NT2/D1 (cell line): ENCODE results near the gene PRKG1.

Source experiments
- DNase-seq: peaks from one replicate; pipeline ENCODE4 v3.0.0-alpha.2; 2011; ENCODE audit warnings: low read depth, low spot score
- H3K27me3 ChIP-seq: 2 replicates; pipeline ENCODE4 v1.6.0; 2011; ENCODE audit warnings: mild to moderate bottlenecking; ENCODE audit not compliant: insufficient read length, insufficient read depth
- H3K36me3 ChIP-seq: 2 replicates; pipeline ENCODE4 v1.6.1; 2011; ENCODE audit warnings: mild to moderate bottlenecking, low read length, mixed read lengths; ENCODE audit not compliant: insufficient read depth, insufficient read length
- H3K4me1 ChIP-seq: 2 replicates; pipeline ENCODE4 v1.5.1; 2011; ENCODE audit not compliant: insufficient read depth, insufficient read length
- H3K4me3 ChIP-seq: 2 replicates; pipeline ENCODE4 v1.5.1; 2011; ENCODE audit warnings: low read depth; ENCODE audit not compliant: insufficient read length
- H3K9ac ChIP-seq: 2 replicates; pipeline ENCODE4 v1.6.0; 2011; ENCODE audit warnings: low read depth; ENCODE audit not compliant: insufficient read length
- H3K9me3 ChIP-seq: 2 replicates; pipeline ENCODE4 v1.5.1; 2011; ENCODE audit warnings: mild to moderate bottlenecking, low read length; ENCODE audit not compliant: insufficient read depth
- SUZ12 ChIP-seq: IDR thresholded peaks from 2 replicates; pipeline ENCODE4 v1.6.1; 2011; ENCODE audit not compliant: insufficient read length, insufficient read depth; ENCODE audit errors: extremely low read depth
- YY1 ChIP-seq: IDR thresholded peaks from 2 replicates; pipeline ENCODE4 v1.6.1; 2011; ENCODE audit not compliant: insufficient read length, insufficient read depth
- ZNF274 ChIP-seq: IDR thresholded peaks from 2 replicates; pipeline ENCODE4 v1.6.1; 2011; ENCODE audit warnings: mild to moderate bottlenecking, low read depth, low read length

PRKG1 gene

GRCh38 chr10:51085204-51085603 is 10.9 kb downstream of the PRKG1 start:
- DNase-seq, result no peak
- Histone ChIP-seq H3K36me3 (no peaks in the 10 kb centered on the region), H3K4me1 (no peaks in the 10 kb centered on the region), H3K27me3 (no peaks in the 10 kb centered on the region), H3K9ac (no peak overlapping the region), H3K4me3 (no peak overlapping the region), H3K9me3 (no peaks in the 10 kb centered on the region)
- TF ChIP-seq SUZ12 (no peak), ZNF274 (no peak), YY1 (no peak)

GRCh38 chr10:51086710-51087109 is 12.4 kb downstream of the PRKG1 start:
- Histone ChIP-seq H3K4me3 (no peak overlapping the region), H3K27me3 (no peaks in the 10 kb centered on the region), H3K9ac (no peak overlapping the region), H3K36me3 (no peaks in the 10 kb centered on the region), H3K4me1 (no peaks in the 10 kb centered on the region), H3K9me3 (no peaks in the 10 kb centered on the region)
- no peak for TF ChIP-seq SUZ12
- no peak for TF ChIP-seq ZNF274
- TF ChIP-seq YY1, result no peak
- DNase-seq, result no peak

GRCh38 chr10:51087114-51087513 is 12.8 kb downstream of the PRKG1 start:
- Histone ChIP-seq H3K9me3 (no peaks in the 10 kb centered on the region), H3K27me3 (no peaks in the 10 kb centered on the region), H3K36me3 (no peaks in the 10 kb centered on the region), H3K9ac (no peak overlapping the region), H3K4me1 (no peaks in the 10 kb centered on the region), H3K4me3 (no peak overlapping the region)
- DNase-seq, result no peak
- TF ChIP-seq SUZ12 (no peak), ZNF274 (no peak), YY1 (no peak)

- Histone ChIP-seq H3K27me3 (no peaks in the 10 kb centered on the region), H3K4me1 (no peaks in the 10 kb centered on the region), H3K36me3 (no peaks in the 10 kb centered on the region), H3K9me3 (no peaks in the 10 kb centered on the region), H3K4me3 (no peak overlapping the region), H3K9ac (no peak overlapping the region)
- TF ChIP-seq SUZ12 (no peak), YY1 (no peak)
- no peak for DNase-seq
Measured at GRCh38 chr10:51090190-51090589, 15.9 kb downstream of the PRKG1 start.

GRCh38 chr10:51092402-51092801 is 18.1 kb downstream of the PRKG1 start:
- TF ChIP-seq ZNF274 (no peak), SUZ12 (no peak), YY1 (no peak)
- no peaks in the 10 kb centered on the region for H3K9me3 ChIP-seq
- H3K4me3 ChIP-seq, result no peak overlapping the region
- no peaks in the 10 kb centered on the region for H3K4me1 ChIP-seq
- no peak overlapping the region for H3K9ac ChIP-seq
- no peaks in the 10 kb centered on the region for H3K27me3 ChIP-seq
- no peaks in the 10 kb centered on the region for H3K36me3 ChIP-seq
- DNase-seq, result no peak

GRCh38 chr10:51095444-51095843 is 21.2 kb downstream of the PRKG1 start:
- TF ChIP-seq YY1, result no peak
- TF ChIP-seq ZNF274, result no peak
- no peak for TF ChIP-seq SUZ12
- no peak overlapping the region for H3K4me3 ChIP-seq
- no peaks in the 10 kb centered on the region for H3K4me1 ChIP-seq
- no peak for DNase-seq
- H3K36me3 ChIP-seq, result no peaks in the 10 kb centered on the region
- no peaks in the 10 kb centered on the region for H3K27me3 ChIP-seq
- no peak overlapping the region for H3K9ac ChIP-seq
- H3K9me3 ChIP-seq, result no peaks in the 10 kb centered on the region

GRCh38 chr10:51097546-51097945 is 23.3 kb downstream of the PRKG1 start:
- no peak for DNase-seq
- Histone ChIP-seq H3K9me3 (no peaks in the 10 kb centered on the region), H3K4me1 (no peaks in the 10 kb centered on the region), H3K9ac (no peak overlapping the region), H3K27me3 (no peaks in the 10 kb centered on the region), H3K36me3 (no peaks in the 10 kb centered on the region), H3K4me3 (no peak overlapping the region)
- TF ChIP-seq SUZ12 (no peak), YY1 (no peak), ZNF274 (no peak)

GRCh38 chr10:51100221-51100620 is 25.9 kb downstream of the PRKG1 start:
- Histone ChIP-seq H3K9me3 (no peaks in the 10 kb centered on the region), H3K36me3 (no peaks in the 10 kb centered on the region), H3K4me3 (no peak overlapping the region), H3K4me1 (no peaks in the 10 kb centered on the region), H3K27me3 (no peaks in the 10 kb centered on the region), H3K9ac (no peak overlapping the region)
- no peak for TF ChIP-seq YY1
- TF ChIP-seq SUZ12, result no peak
- TF ChIP-seq ZNF274, result no peak
- no peak for DNase-seq
